Effector memory CD8-positive, alpha-beta T cell (primary cell): ENCODE measurements around the gene INHBB.

Experiments used
- ATAC-seq: fragments of 150-1000 bp; cut with Tn5 transposase; replicated peaks from 2 replicates; pipeline ENCODE4 v1.10.0; 2021; ENCODE audit warnings: mild to moderate bottlenecking, moderate library complexity
- DNase-seq, 3 experiments: peaks; one replicate each; pipeline ENCODE4 v3.0.0; 2021
- H3K27ac Mint-ChIP-seq, 2 donors: one replicate each; pipeline ENCODE4 v1.8.0; 2022; ENCODE audit warnings: mild to moderate bottlenecking in 2 of 2, mixed read lengths in 2 of 2, moderate library complexity in 2 of 2
- H3K27me3 Mint-ChIP-seq, 2 donors: one replicate each; pipeline ENCODE4 v1.8.0; 2022; ENCODE audit warnings: mixed read lengths in 2 of 2
- H3K36me3 Mint-ChIP-seq: one replicate; pipeline ENCODE4 v1.8.0; 2022; ENCODE audit warnings: mild to moderate bottlenecking, moderate library complexity, mixed read lengths; ENCODE audit not compliant: insufficient read depth
- H3K4me1 Mint-ChIP-seq, 2 donors: one replicate each; pipeline ENCODE4 v1.8.0; 2022; ENCODE audit warnings: low read depth in 2 of 2, mixed read lengths in 2 of 2
- H3K4me3 Mint-ChIP-seq, 2 donors: one replicate each; pipeline ENCODE4 v1.8.0; 2022; ENCODE audit warnings: mild to moderate bottlenecking in 2 of 2, mixed read lengths in 2 of 2, moderate library complexity in 2 of 2
- H3K9me3 Mint-ChIP-seq, 2 donors: one replicate each; pipeline ENCODE4 v1.8.0; 2022; ENCODE audit warnings: mixed read lengths in 2 of 2

Gene INHBB

DNA sequence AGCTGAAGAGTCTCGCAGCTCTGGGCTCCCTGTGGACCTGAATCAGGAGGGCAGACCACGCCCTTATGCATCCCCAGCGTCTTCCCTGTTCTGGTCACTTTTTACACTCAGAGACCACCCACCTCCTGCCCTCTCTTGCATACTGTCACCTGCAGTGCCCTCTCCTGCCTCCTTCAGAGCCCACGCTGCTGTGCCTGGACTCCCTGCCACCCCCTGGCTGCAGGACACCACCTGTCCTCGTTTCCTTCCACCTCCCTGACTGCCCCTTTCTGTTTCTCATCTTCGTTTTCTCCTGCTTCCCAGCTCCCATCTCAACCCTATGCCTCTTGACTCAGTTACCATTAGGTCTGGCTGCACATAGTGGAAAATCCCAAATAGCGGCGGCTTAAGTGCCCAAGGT lies 9.2 kb upstream of the INHBB start:
- no peaks in the 10 kb centered on the region for H3K4me1 Mint-ChIP-seq
- DNase-seq (no peak), ATAC-seq (no peak)
- H3K27ac Mint-ChIP-seq: no peak overlapping the region
- H3K4me3 Mint-ChIP-seq: no peak overlapping the region
- H3K36me3 Mint-ChIP-seq: no peaks in the 10 kb centered on the region
- H3K9me3 Mint-ChIP-seq: no peaks in the 10 kb centered on the region
- H3K27me3 Mint-ChIP-seq: peaks cover 69 to 100% of the 10 kb centered on the region in 2 donors

DNA sequence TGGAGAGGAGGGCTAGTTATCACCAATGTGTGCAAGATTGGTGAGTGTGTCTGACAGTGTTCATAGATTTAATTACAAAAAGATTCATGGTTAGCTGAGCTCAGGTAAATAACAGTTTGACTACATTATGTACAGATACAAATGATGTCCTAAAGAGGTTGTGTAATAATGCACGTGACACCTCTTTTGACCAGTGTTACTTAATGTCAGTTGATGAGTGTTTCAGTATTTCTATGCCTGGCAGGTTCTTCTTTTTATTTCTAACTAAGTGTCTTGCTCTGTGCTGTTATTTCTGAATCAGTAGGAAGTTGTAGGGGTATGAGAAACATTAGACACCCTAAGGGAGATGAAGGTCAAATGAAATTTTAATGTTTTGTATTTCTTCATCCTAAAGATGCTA lies 7.9 kb upstream of the INHBB start:
- peaks cover 70 to 100% of the 10 kb centered on the region in 2 donors for H3K27me3 Mint-ChIP-seq
- ATAC-seq: no peak
- DNase-seq: no peak
- H3K36me3 Mint-ChIP-seq: no peaks in the 10 kb centered on the region
- H3K4me1 Mint-ChIP-seq: peaks cover 3 to 4% of the 10 kb centered on the region in 2 donors
- H3K9me3 Mint-ChIP-seq: no peaks in the 10 kb centered on the region
- no peak overlapping the region for H3K4me3 Mint-ChIP-seq
- H3K27ac Mint-ChIP-seq: no peak overlapping the region

DNA sequence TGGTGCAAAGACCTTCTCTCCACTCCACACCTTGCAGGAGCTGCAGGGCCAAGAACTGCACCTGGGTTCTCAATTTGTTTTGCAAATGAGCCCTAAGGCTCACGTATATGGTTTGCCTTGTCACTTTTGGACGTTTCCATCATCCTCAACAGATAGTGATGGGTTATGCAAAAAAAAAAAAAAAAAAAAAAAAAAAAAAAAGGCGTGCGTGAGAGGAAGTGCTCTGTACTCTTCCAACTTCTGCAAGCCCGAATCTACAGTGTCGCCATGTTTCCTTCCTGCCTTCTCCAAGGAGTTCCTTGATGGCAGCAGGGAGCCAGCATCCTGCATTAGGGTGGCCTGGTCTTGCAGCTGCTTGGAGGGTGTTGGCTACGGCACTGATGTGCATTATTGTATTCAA lies 4.0 kb upstream of the INHBB start:
- DNase-seq (no peak), ATAC-seq (no peak)
- H3K27ac Mint-ChIP-seq: no peak overlapping the region
- H3K36me3 Mint-ChIP-seq: no peaks in the 10 kb centered on the region
- peaks cover 53 to 70% of the 10 kb centered on the region in 2 donors for H3K27me3 Mint-ChIP-seq
- no peaks in the 10 kb centered on the region for H3K9me3 Mint-ChIP-seq
- H3K4me1 Mint-ChIP-seq: peaks cover 6 to 10% of the 10 kb centered on the region in 2 donors
- H3K4me3 Mint-ChIP-seq: peak overlapping the region in 1 of 2 donors; percentile 66

DNA sequence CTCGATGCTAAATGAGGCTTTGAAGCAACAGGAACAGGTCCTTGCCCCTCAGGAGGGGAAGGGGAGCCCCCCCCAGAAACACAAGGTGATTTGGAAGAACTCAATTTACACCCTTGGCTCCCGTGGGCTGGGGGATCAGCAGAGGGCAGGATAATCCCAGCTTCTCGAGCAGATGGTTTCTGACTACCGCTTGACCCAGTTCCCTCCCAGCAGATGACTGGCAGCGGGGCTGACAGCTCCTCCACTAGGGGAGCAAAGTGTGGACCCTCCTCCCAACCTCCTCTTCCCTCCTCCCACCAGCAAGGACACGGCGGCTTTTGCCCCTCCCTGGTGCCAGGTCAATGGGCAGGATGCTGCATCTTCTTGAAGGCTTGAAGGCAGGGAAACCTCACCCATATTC lies 3.5 kb upstream of the INHBB start:
- Mint-ChIP-seq H3K4me3 (peak overlapping the region in 1 of 2 donors; percentile 66), H3K27ac (no peak overlapping the region), H3K36me3 (no peaks in the 10 kb centered on the region), H3K9me3 (no peaks in the 10 kb centered on the region), H3K4me1 (peaks cover 9 to 11% of the 10 kb centered on the region in 2 donors), H3K27me3 (peaks cover 53 to 70% of the 10 kb centered on the region in 2 donors)
- DNase-seq (no peak), ATAC-seq (no peak)

DNA sequence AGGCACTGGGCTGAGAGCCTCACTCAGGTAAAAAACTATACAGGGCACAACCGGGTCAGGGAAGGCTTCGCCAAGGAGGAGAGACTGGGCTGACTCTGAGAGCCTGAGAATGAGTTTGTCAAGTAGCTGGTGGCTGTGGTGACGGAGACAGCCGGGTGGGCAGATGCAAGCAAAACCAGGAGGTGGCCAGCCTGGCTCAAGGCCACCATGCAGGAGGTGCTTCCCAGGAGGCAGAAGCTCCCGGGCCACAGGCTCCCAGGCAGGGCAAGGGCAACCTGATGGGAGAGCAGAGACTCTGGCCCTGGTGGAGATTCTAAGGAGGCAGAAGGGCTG lies 2.9 kb upstream of the INHBB start:
- Mint-ChIP-seq H3K4me3 (peak overlapping the region; percentile 47 to 66), H3K27me3 (peaks cover 53 to 70% of the 10 kb centered on the region in 2 donors), H3K36me3 (no peaks in the 10 kb centered on the region), H3K4me1 (peaks cover 10 to 16% of the 10 kb centered on the region in 2 donors), H3K27ac (no peak overlapping the region), H3K9me3 (no peaks in the 10 kb centered on the region)
- ATAC-seq (no peak), DNase-seq (no peak)

DNA sequence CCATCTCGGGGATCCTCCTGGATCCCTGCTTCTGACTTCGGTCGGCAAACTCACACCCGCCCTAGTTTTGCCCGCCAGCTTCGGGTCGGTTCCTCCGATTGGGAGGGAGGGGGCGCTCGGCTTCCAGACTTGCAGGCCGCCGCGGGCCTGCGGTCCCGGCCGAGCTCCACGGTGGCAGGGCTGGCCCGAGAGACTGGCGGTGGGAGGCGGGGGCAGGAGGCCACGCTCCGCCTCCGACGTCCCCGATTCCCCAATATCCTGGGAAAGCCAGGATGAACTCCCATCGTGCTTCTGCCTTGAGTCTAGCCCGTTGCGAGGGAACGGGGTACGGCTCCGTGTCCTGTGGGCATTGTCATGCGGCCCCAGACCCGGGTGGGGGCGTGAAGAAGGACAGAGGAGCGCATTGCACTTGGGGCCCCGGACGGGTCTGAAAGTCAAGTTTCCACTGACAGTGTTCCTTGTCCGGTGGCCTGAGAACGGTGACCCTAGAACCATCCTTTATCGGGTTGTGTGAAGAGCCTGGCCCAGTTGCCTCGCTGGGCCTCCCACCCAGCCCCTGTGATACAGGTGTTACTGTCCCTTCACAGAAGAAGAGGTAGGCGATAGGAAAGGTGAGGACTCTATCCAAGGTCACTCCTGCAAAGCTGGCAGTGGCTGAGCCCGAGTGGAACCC lies 2.4 kb upstream of the INHBB start:
- DNase-seq (peak; percentile 17 to 24 (median 20)), ATAC-seq (peak; percentile 52)
- Mint-ChIP-seq H3K36me3 (no peaks in the 10 kb centered on the region), H3K4me1 (peaks cover 10 to 16% of the 10 kb centered on the region in 2 donors), H3K27ac (no peak overlapping the region), H3K4me3 (peak overlapping the region; percentile 47 to 66), H3K27me3 (peaks cover 48 to 70% of the 10 kb centered on the region in 2 donors), H3K9me3 (no peaks in the 10 kb centered on the region)

DNA sequence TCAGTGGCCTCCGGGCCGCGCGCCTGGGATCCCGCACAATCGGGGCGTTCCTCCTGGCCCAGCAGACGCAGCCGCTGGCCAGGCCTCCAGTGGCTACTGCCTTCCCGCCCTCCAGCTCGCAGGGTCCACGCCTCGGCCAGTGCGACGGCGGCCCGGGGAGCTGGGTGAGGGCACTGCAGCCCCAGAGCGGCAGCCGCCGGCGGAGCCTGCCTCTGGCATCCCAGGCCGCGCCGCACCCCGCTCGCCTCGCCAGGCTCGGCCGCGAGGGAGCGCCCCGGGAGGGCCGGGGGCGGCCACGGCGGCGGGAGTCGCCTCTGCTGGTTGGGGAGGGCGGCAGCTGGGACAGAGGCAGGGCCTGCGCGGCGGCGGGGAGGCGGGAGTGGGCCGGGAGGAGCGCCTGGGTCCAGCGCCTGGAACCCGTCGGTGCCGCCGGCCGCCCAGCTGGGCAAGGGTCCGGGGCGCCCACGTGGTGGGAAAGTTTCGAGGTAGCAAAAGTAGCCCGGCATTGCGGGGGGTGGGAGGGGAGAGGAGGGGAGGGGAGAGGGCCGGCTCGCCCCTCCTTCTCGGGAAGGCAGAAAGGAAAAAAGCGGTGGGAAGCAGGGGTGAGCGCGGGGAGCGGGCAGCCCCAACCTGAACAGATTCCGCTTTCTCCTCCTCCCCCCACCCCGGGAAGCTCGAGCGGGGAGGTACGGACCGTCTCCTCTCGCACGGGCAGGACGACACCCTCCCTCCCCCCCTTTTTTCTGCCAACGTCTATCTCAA lies 1.5 kb upstream of the INHBB start:
- peak overlapping the region; percentile 47 to 66 for H3K4me3 Mint-ChIP-seq
- H3K9me3 Mint-ChIP-seq: no peaks in the 10 kb centered on the region
- no peaks in the 10 kb centered on the region for H3K36me3 Mint-ChIP-seq
- DNase-seq (no peak), ATAC-seq (no peak)
- H3K4me1 Mint-ChIP-seq: peaks cover 10 to 16% of the 10 kb centered on the region in 2 donors
- H3K27me3 Mint-ChIP-seq: peaks cover 51 to 70% of the 10 kb centered on the region in 2 donors
- no peak overlapping the region for H3K27ac Mint-ChIP-seq

DNA sequence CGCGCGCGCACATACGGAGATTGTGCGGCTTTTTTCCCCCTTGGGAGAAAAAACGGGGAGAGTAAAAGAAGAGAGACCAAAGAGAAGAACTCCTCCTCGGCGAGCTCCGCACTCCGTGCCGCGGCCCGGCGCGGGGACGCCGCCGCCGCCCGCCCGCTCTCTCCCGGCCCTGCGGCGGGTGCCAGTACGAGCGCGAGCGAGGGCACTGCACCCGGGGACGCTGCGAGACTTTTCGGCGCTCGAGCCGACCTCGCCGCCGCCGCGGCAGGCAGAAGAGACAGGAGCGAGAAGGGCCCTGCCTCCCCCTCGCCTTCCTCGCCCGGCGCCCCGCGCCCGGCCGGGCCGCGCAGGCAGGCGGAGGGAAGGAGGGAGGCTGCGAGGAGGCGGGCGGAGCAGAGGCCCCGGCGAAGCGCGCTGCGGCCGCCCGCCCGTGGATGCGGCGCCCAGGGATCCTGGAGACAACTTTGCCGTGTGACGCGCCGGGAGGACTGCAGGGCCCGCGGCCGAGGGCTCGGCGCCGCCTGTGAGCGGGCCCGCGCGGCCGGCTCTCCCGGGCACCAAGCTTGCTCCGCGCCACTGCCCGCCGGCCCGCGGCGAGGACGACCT lies 857 bp upstream of the INHBB start:
- Mint-ChIP-seq H3K27ac (no peak overlapping the region), H3K4me3 (peak overlapping the region; percentile 21 to 25), H3K9me3 (no peaks in the 10 kb centered on the region), H3K36me3 (no peaks in the 10 kb centered on the region), H3K4me1 (peaks cover 10 to 16% of the 10 kb centered on the region in 2 donors), H3K27me3 (peaks cover 54 to 70% of the 10 kb centered on the region in 2 donors)
- DNase-seq (peak in 1 of 3 experiments; percentile 5), ATAC-seq (peak; percentile 26)

DNA sequence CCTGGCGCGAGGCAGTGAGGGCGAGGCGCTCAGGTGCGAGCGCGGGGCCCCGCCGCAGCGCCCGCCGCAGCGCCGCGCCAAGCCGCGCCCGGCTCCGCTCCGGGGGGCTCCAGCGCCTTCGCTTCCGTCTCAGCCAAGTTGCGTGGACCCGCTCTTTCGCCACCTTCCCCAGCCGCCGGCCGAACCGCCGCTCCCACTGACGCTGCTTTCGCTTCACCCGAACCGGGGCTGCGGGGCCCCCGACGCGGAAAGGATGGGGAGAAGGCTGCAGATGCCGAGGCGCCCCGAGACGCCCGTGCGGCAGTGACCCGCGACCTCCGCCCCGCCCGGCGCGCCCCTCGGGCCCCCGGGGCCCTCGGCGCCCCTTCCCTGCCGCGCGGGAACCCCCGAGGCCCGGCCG lies 328 bp upstream of the INHBB start:
- Mint-ChIP-seq H3K36me3 (no peaks in the 10 kb centered on the region), H3K9me3 (no peaks in the 10 kb centered on the region), H3K4me3 (peak overlapping the region; percentile 17 to 57), H3K4me1 (peaks cover 10 to 16% of the 10 kb centered on the region in 2 donors), H3K27me3 (peaks cover 54 to 70% of the 10 kb centered on the region in 2 donors), H3K27ac (no peak overlapping the region)
- DNase-seq (no peak), ATAC-seq (peak; percentile 20)

DNA sequence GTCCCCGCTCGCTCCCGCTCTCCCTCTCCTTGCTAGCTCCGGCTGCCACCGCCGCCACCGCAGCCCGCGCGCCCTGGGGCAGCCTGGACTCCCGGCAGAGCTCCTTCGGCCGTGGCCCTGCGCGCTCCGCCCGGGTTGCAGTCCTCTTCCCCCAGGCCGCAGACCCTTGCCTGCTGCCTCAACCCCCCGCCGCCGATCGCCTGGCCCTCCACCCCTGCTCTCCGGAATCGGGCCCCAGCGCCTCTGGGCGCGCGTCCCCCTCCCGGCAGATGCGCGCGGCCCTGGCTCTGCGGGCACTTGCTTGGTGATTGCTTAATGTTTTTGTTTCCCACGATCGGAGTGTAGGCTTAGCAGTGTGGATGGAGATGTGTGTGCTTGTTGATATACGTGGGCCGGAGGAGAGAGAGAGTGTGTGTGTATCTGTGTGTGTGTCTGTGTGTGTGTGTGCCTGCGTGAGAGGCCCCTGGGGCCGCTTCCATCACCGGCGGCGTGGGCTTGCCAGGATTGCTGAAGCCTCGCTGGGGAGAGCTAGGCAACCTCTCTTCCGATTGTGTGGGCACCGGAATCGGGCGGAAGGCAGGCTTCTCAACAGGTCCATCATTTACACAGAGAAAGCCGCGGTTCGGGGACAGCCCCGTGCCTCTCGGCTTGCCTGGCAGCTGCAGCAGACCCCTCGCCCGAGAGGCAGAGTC lies 877 bp downstream of the INHBB start:
- no peaks in the 10 kb centered on the region for H3K36me3 Mint-ChIP-seq
- ATAC-seq: no peak
- H3K27me3 Mint-ChIP-seq: peaks cover 54 to 65% of the 10 kb centered on the region in 2 donors
- peaks cover 10 to 16% of the 10 kb centered on the region in 2 donors for H3K4me1 Mint-ChIP-seq
- no peak for DNase-seq
- H3K27ac Mint-ChIP-seq: no peak overlapping the region
- no peaks in the 10 kb centered on the region for H3K9me3 Mint-ChIP-seq
- peak overlapping the region; percentile 55 to 81 for H3K4me3 Mint-ChIP-seq

DNA sequence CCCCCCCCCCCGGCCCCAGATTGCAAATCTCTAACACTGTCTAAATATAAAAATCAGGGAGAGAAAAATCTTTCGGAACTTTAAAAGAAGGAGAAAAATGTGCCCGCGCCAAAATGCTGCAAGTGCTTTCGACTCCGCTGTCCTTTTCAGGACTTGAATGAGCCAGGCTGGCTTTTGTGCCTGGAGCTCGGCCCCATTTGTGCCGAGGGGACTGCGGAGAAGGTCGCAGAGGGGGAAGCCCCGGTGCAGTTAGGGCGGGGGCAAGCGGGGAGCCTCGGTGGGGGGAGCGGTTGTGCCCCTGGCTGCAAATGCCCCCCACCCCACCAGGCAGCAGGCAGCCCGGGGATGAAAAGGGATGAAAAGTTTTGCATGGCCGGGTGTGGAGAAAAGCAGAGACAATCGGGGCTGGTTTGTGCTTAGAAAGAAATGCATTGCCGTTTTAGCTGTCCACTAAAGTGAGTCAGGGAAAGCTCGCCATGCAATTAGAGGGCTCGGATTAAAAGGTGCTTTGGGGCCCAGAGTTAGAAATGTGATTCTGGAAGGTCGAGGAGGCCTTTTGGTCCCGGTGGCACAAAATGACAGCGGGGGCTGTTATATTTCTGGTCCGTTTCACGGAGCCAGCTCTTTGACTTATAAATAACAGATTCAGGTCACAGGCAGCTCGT lies 1.6 kb downstream of the INHBB start:
- H3K9me3 Mint-ChIP-seq: no peaks in the 10 kb centered on the region
- peak overlapping the region; percentile 55 to 81 for H3K4me3 Mint-ChIP-seq
- peaks cover 50 to 65% of the 10 kb centered on the region in 2 donors for H3K27me3 Mint-ChIP-seq
- H3K4me1 Mint-ChIP-seq: peaks cover 10 to 16% of the 10 kb centered on the region in 2 donors
- DNase-seq: no peak
- H3K27ac Mint-ChIP-seq: no peak overlapping the region
- ATAC-seq: no peak
- H3K36me3 Mint-ChIP-seq: no peaks in the 10 kb centered on the region

DNA sequence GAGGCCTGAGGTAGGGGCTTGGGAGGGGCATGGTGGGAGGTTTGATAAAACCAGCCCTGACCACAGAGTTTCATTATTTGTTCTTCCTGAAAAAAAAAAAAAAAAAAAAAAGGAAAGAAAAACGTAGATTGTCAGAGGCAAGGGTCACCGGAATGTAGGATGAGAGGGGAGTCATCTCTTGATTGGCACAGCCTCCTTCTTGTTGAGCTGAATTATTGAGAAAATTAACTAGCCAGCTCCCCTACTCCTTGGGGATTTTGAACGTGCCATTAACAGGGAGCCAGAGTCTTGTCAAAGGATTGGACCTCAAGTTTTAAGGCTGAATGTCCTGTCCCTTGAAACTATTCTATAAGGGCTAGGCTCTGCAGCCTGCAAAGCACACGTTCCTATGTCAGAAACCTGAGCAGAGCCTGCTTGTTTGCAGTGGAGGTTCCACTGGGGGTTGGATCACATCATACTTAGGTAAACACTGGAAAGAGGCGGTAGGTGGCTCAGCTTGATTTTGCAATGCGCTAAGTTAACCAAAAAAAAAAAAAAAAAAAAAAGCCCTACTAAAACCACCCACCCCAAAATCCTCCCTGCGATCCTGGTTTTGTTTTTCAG lies 2.3 kb downstream of the INHBB start:
- ATAC-seq: no peak
- H3K4me1 Mint-ChIP-seq: peaks cover 8 to 9% of the 10 kb centered on the region in 2 donors
- DNase-seq: no peak
- H3K27ac Mint-ChIP-seq: no peak overlapping the region
- no peaks in the 10 kb centered on the region for H3K9me3 Mint-ChIP-seq
- H3K27me3 Mint-ChIP-seq: peaks cover 45 to 62% of the 10 kb centered on the region in 2 donors
- H3K36me3 Mint-ChIP-seq: no peaks in the 10 kb centered on the region
- H3K4me3 Mint-ChIP-seq: peak overlapping the region in 1 of 2 donors; percentile 81
